Lower leg skin (tissue), 3 donors: Measurements from ENCODE around the gene RPS14.

Source experiments
- POLR2A ChIP-seq, 2 donors: fragments of 450-650 bp; IDR thresholded peaks; one replicate each; pipeline ENCODE4 v1.6.1; 2016 to 2017; ENCODE audit warnings: antibody characterized with exemption in 2 of 2, mild to moderate bottlenecking in 1 of 2, moderate library complexity in 1 of 2
- TF ChIP-seq, protein P1 (sequence below), 3 donors: fragments of 450-650 bp; IDR thresholded peaks; one replicate each; pipeline ENCODE4 v1.5.1; 2016; ENCODE audit warnings: antibody characterized with exemption in 3 of 3, mild to moderate bottlenecking in 3 of 3, moderate library complexity in 2 of 3

DNA sequence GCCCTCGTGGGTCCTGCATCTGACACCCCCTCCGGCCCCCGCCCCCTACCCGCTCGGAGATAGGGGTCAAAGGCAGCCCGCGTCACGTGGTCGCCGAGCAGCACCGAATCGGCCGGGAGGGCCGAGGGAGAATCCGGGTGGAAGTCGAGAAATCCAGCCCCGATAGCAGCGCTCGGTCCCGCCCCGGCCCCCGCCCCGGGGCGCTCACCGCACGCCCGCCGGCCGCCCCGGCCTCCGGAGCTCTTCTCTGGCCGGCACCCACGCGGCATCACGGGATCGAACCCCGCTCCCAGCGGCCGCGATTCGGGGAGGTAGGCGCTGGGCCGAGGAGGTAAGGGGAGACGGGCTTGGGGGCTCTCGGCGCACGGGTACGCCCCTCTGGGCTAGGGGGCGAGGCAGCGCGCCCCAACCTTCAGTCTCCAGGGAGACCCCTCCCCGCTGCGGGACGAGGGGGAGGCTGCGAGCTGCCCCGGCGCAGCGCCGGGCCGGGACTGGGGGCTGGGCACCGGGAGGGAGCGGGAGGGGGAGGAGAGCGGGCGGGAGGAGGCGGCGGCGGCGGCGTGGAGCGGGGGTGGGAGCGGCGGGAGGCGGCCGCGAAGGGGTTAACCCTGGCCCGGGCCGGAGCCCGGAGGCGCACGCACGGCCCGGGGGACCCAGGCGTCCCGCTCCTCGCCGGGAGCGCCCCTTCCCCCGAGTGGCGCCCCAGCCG, 36.3 kb upstream of the RPS14 start:
- TF ChIP-seq, protein P1, sequence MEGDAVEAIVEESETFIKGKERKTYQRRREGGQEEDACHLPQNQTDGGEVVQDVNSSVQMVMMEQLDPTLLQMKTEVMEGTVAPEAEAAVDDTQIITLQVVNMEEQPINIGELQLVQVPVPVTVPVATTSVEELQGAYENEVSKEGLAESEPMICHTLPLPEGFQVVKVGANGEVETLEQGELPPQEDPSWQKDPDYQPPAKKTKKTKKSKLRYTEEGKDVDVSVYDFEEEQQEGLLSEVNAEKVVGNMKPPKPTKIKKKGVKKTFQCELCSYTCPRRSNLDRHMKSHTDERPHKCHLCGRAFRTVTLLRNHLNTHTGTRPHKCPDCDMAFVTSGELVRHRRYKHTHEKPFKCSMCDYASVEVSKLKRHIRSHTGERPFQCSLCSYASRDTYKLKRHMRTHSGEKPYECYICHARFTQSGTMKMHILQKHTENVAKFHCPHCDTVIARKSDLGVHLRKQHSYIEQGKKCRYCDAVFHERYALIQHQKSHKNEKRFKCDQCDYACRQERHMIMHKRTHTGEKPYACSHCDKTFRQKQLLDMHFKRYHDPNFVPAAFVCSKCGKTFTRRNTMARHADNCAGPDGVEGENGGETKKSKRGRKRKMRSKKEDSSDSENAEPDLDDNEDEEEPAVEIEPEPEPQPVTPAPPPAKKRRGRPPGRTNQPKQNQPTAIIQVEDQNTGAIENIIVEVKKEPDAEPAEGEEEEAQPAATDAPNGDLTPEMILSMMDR (IDR thresholded peaks at IDR 0.05), result no peak
- TF ChIP-seq POLR2A (IDR thresholded peaks at IDR 0.05), result no peak
